Stimulated activated CD8-positive, alpha-beta memory T cell treated with anti-CD3 and anti-CD28 coated beads, Interleukin-7, amount 100 ng/mL, for 48 hours (primary cell): ENCODE results near the gene HOMER1.

ENCODE experiments used
- DNase-seq, 2 donors: peaks; one replicate each; pipeline ENCODE4 v3.0.0-alpha.2; 2020; ENCODE audit warnings: low read depth in 1 of 2; ENCODE audit errors: extremely low read depth in 1 of 2

HOMER1 gene

GRCh38 chr5:79490323-79490936 is 23.5 kb downstream of the HOMER1 start:
- no peak for DNase-seq

GRCh38 chr5:79489773-79490172 is 24.2 kb downstream of the HOMER1 start:
- no peak for DNase-seq

- no peak for DNase-seq
These were observed 25.2 kb downstream of the HOMER1 start for GRCh38 chr5:79488775-79489174.

- DNase-seq, result no peak
These were observed 25.9 kb downstream of the HOMER1 start for GRCh38 chr5:79488058-79488457.

GRCh38 chr5:79487251-79487650 is 26.7 kb downstream of the HOMER1 start:
- DNase-seq, result no peak

GRCh38 chr5:79486116-79486515 is 27.8 kb downstream of the HOMER1 start:
- no peak for DNase-seq

GRCh38 chr5:79484731-79485130 is 29.2 kb downstream of the HOMER1 start:
- no peak for DNase-seq

GRCh38 chr5:79481574-79481973 is 32.4 kb downstream of the HOMER1 start:
- DNase-seq, result no peak

GRCh38 chr5:79480991-79481390 is 32.9 kb downstream of the HOMER1 start:
- no peak for DNase-seq

GRCh38 chr5:79475152-79475466 is 38.8 kb downstream of the HOMER1 start:
- no peak for DNase-seq

GRCh38 chr5:79474367-79475151 is 39.4 kb downstream of the HOMER1 start:
- DNase-seq, result no peak

GRCh38 chr5:79471556-79471955 is 42.4 kb downstream of the HOMER1 start:
- DNase-seq, result no peak

GRCh38 chr5:79464695-79465332 is 49.1 kb downstream of the HOMER1 start:
- DNase-seq, result no peak

- no peak for DNase-seq
These were observed 49.7 kb downstream of the HOMER1 start for GRCh38 chr5:79464278-79464677.

- no peak for DNase-seq
These were observed 54.3 kb downstream of the HOMER1 start for GRCh38 chr5:79459626-79460025.

GRCh38 chr5:79456890-79457583 is 56.9 kb downstream of the HOMER1 start:
- DNase-seq, result no peak

- no peak for DNase-seq
These were observed 57.5 kb downstream of the HOMER1 start for GRCh38 chr5:79456400-79456799.

- DNase-seq, result no peak
These were observed 59.9 kb downstream of the HOMER1 start for GRCh38 chr5:79454043-79454442.

GRCh38 chr5:79448336-79448735 is 65.6 kb downstream of the HOMER1 start:
- DNase-seq, result no peak

GRCh38 chr5:79436821-79437220 is 77.1 kb downstream of the HOMER1 start:
- DNase-seq, result no peak

GRCh38 chr5:79436224-79436623 is 77.7 kb downstream of the HOMER1 start:
- DNase-seq, result no peak

- DNase-seq, result no peak
These were observed 83.7 kb downstream of the HOMER1 start for GRCh38 chr5:79430196-79430595.
